ENCODE data around the gene DRC1.

Gene DRC1

DNA sequence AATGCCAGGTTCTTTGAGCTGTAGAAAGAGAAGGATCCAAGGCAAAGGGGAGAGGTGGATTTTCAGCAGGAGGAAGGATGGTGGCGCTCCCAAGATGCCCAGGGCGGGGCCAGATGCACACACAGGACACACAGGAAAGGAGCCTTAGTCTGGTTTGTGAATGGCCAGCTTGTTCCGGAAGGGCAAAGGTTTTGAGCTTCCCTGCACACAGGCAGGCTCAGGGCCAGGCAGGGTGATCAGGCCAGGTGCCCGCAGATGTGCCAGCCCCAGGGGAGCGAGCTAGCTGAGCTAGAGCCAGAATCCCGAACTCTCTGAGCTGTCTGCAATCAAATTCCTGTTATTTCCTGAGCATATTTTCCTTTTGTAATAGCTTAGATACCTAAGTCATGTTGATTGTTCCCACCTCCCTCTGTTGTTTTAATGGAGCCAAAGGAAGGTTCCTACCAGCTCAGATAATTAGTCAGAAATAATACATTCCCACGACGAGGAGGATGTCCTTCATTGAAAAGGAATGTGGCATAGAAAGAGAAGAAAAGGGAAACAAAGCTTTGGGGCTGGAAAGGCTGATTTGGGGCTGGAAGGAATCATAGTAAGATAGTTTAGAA, 89.9 kb downstream of the DRC1 start:
- TF ChIP-seq, protein P1, sequence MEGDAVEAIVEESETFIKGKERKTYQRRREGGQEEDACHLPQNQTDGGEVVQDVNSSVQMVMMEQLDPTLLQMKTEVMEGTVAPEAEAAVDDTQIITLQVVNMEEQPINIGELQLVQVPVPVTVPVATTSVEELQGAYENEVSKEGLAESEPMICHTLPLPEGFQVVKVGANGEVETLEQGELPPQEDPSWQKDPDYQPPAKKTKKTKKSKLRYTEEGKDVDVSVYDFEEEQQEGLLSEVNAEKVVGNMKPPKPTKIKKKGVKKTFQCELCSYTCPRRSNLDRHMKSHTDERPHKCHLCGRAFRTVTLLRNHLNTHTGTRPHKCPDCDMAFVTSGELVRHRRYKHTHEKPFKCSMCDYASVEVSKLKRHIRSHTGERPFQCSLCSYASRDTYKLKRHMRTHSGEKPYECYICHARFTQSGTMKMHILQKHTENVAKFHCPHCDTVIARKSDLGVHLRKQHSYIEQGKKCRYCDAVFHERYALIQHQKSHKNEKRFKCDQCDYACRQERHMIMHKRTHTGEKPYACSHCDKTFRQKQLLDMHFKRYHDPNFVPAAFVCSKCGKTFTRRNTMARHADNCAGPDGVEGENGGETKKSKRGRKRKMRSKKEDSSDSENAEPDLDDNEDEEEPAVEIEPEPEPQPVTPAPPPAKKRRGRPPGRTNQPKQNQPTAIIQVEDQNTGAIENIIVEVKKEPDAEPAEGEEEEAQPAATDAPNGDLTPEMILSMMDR (IDR thresholded peaks at IDR 0.05; ENCODE audit: low read depth, low read length, missing control alignments), result no peak
- H3K4me3 ChIP-seq (replicated peaks; ENCODE audit: low read depth, low read length), result no peak overlapping the region
- no peak for DNase-seq (ENCODE audit: extremely low read depth, low read depth)

DNA sequence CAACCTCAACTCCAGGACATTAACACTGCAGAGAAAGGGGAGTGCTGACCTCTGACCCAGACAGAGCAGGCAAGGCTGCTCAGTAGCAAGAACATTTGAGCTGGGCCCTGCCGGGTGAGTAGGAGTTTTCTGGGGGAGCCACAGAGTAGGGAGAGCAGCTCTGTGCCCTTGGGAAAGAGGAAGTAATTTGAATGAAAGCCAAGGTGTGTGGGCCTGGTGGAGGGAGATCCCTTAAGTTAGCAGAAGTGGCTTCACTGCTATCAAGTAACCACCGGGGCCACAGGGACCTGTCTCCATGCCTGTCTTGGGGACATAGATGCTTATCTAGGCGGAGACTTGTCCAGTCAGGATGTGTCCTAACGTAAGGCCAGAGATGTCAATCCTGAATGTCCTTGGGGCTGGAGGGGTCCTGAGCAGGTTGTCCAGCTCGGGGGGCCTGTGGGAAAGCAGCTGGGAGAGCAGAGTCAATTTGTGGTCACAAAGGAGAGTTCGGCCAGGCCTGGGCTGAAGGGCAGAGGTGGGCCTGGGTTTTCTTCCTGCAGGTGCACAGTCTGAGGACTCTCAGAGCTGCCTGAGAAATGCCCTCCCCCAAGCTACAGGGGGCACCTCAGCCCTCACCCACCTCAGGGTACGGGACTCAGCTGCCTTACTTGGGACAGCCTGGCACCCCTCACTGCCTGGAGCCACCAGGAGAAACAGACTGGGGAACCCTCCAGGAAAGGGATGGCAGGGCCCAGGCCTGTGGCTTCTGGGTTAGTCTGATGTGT, 91.2 kb downstream of the DRC1 start:
- TF ChIP-seq, protein P1 (IDR thresholded peaks at IDR 0.05; ENCODE audit: low read depth, low read length, missing control alignments), result no peak
- no peak overlapping the region for H3K4me3 ChIP-seq (replicated peaks; ENCODE audit: low read depth, low read length)
- DNase-seq (ENCODE audit: extremely low read depth, low read depth), result no peak

DNA sequence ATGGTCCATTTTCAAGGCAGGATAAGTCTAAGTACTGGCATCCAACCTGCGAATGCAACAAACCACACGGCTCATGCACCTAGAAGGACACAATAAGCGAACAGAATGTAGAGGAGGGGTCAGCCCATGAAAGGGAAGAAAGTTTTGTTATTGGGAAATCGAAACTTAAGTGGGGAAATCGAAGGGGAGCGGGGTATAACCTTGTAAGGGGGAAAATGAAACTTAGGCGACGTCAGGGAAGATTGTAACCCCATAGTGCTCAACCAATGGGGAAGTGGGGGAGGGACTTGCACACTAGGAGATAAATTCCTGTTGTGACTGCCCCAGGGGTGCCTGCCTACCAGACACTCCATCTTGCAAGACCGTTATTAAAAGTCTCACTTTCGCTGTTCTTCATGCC, 91.8 kb downstream of the DRC1 start:
- H3K4me3 ChIP-seq (replicated peaks; ENCODE audit: low read depth, low read length), result no peak overlapping the region
- TF ChIP-seq, protein P1 (IDR thresholded peaks at IDR 0.05; ENCODE audit: low read depth, low read length, missing control alignments), result no peak
- no peak for DNase-seq (ENCODE audit: extremely low read depth, low read depth)

GRCh38 chr2:26494199-26494598, 92.5 kb downstream of the DRC1 start:
- H3K4me3 ChIP-seq (replicated peaks; ENCODE audit: low read depth, low read length), result no peak overlapping the region
- TF ChIP-seq, protein P1 (IDR thresholded peaks at IDR 0.05; ENCODE audit: low read depth, low read length, missing control alignments), result no peak
- no peak for DNase-seq (ENCODE audit: extremely low read depth, low read depth)

DNA sequence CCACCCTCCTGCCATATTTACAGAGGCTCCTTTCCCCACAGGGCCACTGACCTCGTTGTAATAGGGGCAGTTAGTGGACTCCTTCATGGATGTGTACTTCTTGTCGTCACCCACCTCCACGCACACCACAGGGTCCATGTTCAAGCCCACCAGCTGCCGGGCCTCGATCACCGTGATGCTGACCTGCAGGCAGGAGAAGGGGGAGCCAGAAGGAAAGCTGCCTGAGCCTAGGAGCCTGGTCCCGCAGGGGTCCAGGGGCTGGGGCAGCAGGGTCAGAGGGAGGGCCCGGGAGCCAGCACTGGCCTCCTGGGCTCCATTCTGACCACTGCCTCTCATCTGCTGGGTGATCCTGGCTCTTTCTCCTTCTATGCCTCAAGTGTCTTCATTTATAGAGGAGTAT, 93.2 kb downstream of the DRC1 start:
- DNase-seq (ENCODE audit: extremely low read depth, low read depth), result no peak
- TF ChIP-seq, protein P1 (IDR thresholded peaks at IDR 0.05; ENCODE audit: low read depth, low read length, missing control alignments), result no peak
- H3K4me3 ChIP-seq (replicated peaks; ENCODE audit: low read depth, low read length), result no peak overlapping the region

DNA sequence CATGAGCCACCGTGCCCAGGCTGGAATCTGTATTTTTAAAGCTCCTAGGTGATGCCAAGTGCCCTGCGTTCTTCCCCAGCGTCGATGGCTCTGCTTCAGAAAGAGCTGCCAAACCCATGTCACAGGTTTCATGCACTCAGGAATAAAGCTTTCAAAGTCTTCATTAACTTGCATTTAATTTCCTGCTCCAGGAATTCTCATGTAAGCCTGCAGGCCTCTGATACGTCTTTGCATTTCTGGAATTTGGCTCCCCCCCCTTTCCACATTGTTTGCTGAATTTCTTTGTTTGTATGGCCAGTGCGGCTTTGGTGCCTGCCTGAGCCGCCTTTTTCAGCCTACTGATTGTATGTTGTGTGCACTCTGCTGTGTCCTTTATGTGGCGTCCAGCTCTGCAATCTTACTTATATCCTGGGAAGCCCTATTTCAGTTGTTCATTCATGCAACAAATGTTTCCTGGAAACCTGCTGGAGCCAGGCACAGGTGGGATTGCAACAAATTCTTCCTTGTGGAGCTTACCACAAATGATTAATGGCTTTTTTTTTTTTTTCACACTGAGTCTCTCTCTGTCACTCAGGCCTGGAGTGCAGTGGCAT, 94.1 kb downstream of the DRC1 start:
- TF ChIP-seq, protein P1 (IDR thresholded peaks at IDR 0.05; ENCODE audit: low read depth, low read length, missing control alignments), result no peak
- DNase-seq (ENCODE audit: extremely low read depth, low read depth), result no peak

More for the DNA sequence above, 94.1 kb downstream of the DRC1 start:
- H3K4me3 ChIP-seq (replicated peaks; ENCODE audit: low read depth, low read length), result no peak overlapping the region

All from HFF-Myc (cell line).